GM21825 (cell line): Measurements from ENCODE around the gene NKAIN2.
"Not testable (repeated sequence)": the region's sequence is repeated elsewhere in the genome, so short reads cannot be mapped to it uniquely, and the experiment has no call there.

ENCODE experiments used
- ATAC-seq: cut with Tn5 transposase; IDR thresholded peaks from one replicate; pipeline ENCODE4 v1.9.1; 2021; ENCODE audit warnings: mild to moderate bottlenecking, moderate library complexity; ENCODE audit not compliant: unreplicated experiment

Gene NKAIN2

DNA sequence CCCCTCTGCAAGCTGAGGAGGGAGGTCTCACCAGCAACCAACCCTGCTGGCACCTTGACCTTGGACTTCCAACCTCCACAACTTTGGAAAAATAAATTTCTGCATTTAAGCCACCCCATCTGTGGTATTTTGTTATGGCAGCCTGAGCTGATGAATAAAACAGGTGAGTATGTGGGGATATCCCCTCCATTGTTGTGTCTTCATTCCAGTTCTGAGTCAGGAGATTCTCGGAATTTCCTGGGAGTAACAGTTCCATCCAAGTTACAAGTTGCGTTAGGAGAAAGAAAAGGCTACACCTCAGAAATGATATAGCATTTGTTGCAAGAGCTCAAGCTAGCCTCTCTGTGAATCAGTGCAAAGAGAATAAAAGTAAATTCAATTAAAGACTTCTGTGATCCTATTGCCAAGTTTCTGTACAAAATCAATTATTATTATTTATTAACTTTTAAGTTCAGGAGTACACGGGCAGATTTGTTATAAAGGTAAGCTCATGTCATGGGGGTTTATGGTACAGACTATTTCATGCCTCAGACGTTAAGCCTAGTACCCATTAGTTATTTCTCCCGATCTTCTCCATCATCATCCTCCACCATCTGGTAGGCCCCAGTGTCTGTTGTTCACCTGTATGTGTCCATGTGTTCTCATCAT is 153.0 kb downstream of the NKAIN2 start:
- no peak for ATAC-seq

DNA sequence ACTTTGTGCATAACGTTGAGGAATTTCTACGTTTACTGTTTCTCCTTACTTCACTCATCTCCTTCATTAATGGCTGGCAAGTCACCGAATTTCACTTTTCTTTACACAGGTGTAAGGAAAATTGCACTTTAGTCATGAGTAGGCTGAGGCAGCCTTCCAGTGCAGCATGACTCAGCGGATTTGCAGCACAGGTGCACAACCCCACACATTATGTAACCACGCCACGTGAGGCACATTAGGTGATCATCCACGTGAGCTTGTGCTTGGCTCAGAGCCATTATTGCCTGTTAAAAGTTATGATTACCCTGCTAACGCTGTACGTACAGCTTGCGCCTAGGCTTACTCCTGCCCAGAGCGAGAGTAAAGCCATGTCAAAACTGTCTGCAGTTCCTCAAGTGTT is 158.8 kb downstream of the NKAIN2 start:
- no peak for ATAC-seq

DNA sequence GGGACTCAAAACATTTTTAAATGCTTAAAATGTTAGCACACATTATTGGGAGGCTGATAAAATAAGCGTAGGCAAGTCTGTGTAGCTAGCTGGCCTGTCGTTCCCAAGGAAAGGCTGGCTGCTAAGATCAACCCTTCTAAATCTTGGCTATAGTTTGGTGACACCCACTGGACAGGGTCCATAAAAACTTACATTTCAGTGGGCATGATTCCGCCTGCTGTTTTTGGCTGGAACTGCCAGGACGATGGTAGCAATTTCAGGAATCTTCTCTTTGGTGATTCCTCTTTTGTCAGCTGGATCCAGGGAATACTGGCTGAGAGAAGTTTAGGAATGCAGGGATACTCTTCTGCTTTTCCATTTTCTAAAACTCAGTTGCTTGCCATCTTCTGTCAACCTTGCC is 162.2 kb downstream of the NKAIN2 start:
- no peak for ATAC-seq

DNA sequence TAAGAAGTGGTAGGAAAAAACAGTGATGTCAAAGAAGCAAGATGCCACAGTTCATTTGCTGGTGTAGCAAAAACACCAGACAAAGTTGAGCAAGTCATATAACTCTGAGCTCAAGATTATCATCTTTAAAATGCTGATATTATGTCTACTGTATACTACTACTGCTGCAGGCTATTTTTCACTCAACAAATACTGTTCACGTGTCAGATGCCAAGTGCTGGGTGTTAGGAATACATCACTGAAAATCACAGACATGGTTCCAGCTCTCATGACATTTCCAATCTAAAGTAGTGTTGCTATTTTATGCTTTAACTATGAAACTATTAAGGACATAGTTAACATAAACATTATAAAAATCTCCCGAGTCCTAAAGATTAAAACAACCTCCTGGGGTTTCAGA is 163.0 kb downstream of the NKAIN2 start:
- ATAC-seq, result no peak

DNA sequence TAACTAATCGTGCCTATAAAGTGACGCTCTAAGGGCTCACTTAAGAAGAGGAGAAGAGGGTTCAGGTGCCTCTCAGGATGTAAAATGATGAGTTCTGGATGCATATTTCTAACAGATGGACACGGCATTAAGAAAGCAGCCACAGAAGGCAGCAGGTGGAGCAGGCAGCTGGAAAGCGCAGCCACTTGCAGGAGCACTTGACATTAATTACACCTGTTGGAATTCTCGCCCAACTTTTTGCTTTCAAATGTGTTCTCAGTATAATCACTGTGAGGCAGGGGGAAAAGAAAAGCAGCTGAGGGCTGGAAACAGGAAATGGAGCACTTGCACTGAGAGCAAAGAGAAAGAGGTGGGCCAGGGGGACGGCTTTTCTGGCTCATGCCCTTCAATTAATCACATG is 164.2 kb downstream of the NKAIN2 start:
- no peak for ATAC-seq

DNA sequence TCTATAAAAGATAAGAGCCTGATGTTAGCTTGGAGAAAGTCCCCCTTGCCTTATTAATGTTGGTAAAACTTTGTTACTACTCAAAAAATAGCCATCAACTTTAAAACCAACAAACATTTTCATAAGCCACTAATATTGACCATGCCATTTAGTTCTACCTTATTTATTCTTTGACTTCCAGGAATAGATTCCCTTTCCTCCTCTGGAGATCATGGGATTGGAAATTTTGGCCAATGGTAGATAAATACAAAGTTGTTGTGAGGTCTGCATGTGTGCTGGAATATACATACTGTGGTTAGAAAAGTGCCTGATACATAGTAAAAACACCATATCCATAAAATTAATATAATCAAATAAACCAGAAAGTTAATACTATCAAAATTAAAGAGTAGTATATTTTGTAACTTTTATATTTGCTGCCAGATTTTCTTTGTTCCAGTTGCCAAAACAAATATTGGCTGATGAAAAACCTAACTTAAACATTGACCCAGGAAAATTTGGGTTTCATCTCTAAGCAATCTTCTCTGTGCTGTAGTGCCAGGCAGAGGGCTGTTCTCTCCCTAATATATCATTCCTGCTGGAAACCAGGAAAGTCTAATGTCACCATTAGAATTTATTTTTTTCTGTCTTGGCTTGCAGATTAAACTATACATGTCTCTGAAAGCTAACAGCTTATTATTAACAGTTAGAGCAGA is 169.1 kb downstream of the NKAIN2 start:
- ATAC-seq, result no peak

DNA sequence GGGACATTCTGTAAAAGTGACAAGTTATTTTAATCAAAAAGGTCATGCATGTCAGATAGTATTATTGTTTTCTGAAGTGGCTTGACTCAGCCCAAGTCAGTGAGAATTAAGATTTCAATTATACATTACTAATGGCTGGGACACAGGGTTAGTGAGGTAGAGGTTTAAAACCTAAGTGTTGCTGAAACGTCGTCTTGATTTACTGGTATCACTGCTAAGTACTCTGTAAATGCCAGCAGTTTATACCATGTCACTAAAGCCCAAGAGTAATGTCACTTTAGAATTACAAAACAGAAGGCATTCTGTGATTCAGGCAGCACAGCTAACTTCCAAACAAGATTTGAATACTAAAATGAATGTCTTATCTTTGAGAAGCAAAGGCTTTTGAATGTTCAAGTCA is 176.6 kb downstream of the NKAIN2 start:
- ATAC-seq, result no peak

DNA sequence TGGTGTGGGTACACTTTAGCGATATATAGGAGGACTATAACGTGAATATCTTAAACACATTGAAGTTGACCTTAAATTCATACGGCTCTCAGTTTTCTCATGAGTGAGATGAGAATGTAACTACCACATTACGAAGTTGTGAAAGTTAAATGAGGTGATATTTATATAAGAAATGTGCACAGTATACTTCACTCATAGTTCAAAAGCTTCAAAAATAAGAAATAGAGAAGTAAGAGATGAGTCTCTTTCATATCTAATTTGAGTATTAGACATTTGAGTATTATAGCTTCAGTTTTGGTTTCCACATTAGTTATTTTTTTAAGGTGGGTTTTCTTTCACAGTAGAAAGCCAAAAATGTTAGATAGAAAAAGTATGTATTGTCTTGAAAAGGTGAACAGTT is 183.3 kb downstream of the NKAIN2 start:
- ATAC-seq, result peak; percentile 92

DNA sequence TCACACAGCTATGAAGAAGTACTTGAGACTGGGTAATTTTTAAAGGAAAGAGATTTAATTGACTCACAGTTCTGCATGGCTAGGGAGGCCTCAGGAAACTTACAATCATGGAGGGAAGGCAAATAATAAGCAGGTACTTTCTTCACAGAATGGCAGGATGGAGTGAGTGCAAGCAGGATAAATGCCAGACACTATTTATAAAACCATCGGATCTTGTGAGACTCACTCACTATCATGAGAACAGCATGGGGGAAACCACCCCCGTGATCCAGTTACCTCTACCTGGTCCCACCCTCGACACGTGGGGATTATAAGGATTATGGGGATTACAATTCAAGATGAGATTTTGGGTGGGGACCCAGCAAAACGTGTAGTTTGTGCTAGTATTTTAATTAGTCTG is 186.3 kb downstream of the NKAIN2 start:
- not testable (repeated sequence) for ATAC-seq

DNA sequence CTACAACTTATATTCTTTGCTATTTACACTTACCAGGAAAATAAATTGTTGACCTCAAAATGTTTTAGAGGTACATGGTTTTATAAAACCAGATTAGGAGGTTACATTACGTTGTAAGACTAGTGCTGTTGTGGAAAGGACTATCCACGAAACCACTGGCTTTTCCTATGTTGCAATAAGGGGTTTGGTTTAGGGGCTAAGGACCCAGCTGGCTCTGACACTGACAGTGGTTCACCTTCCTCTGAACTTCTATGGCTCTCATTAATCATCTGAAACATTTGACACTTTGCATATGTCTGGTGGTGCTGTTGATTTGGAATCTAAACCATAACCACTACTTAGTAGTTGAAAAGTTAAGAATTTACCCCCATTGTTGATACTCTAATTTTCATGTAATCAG is 186.7 kb downstream of the NKAIN2 start:
- ATAC-seq, result no peak

DNA sequence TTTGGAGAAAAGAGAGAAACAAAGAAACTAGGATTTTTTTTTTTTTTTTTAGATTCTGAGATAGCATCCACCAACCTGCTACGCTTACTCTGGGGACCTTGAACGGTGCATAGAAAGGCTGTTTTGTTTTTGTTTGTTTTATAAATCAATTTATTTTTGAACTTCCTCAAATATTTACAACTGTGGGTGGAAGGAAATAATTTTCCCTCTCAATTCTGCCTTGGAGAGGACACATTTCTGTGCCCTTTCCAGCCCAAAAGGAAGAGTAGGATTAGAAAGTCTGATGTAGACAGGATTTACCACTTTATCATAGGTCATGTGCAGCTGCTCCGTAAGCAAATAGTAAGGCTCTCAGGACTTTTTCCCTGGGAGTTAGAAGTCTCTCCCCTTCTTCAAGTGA is 190.5 kb downstream of the NKAIN2 start:
- no peak for ATAC-seq

DNA sequence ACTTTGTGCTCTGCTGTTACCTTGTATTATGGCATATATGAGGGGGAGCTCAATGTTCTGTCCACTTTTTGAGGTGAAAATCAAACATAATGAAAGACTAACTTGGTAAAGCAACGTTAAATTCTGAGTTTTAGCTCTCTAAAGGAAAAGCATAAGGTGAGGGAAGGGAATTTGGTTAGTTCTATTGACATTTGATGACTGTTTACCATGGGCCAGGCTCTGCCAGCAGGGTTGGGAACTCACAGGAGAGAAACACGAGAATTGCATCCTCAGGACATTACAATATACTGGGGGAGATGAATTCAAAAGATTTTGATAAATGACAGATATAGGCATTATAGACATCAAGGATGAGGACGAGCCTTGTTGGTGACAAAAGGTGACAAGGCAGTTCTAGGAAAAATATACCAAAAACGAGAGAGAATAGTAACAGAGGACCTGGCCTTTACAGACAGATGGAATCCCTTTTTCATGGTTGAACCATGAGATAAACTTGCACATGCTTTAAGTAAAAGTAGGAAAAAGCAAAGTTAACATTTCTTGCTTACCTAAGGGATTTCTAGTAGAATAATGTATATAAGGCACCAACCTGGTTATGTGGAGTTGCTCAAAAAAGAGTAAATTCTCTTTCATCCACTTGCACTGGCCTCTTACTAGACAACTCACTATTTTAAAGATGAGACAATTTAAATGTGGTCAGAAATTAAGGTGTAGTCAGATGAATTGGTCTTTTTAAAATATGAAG is 191.4 kb downstream of the NKAIN2 start:
- ATAC-seq, result no peak

DNA sequence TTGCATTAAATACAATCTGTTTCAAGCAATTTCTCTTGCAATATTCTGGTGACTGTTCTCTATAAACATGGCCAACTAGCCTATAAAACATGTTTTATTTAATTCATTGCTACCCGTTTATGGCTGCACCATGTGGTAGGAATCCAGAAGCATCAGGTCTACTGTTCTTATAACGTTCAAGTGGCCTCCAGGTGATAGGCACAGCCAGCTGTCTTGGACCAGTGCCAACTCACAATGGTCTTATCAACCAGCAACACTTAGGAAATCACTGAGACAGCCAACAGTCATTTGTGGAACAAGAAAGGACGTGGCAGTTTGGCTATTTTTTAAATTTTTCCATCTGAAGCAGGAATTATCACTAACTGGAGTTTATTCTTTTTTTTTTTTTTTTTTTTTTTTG is 193.6 kb downstream of the NKAIN2 start:
- ATAC-seq, result no peak

DNA sequence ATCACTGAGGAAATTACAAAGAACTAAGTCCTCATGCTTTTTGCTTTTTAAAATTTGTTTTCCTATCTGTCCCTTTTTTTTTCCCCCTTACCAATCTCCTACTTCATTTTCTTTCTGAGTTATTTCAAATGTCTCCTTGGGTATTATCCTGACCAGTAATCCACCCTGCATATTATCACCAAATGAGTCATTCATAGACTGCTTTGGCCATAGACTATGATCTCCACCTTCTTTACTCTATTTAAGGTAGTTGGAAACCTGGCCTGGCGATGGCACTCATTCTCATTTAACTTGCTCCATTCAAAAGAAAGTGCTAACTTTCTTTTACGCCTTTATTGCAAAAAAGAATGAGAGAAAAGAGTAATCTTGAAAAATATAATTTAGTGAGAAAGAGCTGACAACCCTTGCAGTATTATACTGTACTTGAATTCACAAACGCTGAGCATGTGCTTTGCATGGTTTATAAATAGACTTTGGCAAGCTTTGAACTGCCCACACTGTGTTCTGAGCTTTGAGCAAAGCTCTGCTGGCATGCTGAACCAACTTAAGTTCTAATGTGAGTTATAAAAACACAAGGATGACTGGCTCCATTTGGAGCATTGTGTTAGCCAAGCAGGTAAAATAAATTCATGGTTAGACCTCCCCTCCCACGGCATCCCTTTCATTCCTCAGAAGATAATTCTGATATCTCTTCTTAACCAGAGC is 198.9 kb downstream of the NKAIN2 start:
- no peak for ATAC-seq

DNA sequence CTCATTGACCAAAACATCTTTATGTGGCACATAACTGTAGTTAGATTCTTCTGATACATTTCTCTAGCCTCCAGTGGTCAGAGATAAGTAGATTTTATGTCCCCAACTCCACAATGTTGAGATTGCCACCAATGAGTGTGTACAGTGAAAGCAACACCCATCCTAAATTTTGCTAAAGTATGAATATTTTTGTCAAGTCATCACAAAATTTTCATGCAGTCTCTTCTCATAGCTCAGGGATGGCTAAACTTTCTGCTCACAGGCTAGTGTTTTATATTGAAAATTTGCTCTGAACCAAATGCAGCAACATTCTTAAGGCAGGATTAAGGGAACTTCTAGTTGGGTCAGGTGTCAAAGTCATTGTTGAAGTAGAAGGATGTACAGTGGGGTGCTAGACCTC is 203.6 kb downstream of the NKAIN2 start:
- no peak for ATAC-seq

DNA sequence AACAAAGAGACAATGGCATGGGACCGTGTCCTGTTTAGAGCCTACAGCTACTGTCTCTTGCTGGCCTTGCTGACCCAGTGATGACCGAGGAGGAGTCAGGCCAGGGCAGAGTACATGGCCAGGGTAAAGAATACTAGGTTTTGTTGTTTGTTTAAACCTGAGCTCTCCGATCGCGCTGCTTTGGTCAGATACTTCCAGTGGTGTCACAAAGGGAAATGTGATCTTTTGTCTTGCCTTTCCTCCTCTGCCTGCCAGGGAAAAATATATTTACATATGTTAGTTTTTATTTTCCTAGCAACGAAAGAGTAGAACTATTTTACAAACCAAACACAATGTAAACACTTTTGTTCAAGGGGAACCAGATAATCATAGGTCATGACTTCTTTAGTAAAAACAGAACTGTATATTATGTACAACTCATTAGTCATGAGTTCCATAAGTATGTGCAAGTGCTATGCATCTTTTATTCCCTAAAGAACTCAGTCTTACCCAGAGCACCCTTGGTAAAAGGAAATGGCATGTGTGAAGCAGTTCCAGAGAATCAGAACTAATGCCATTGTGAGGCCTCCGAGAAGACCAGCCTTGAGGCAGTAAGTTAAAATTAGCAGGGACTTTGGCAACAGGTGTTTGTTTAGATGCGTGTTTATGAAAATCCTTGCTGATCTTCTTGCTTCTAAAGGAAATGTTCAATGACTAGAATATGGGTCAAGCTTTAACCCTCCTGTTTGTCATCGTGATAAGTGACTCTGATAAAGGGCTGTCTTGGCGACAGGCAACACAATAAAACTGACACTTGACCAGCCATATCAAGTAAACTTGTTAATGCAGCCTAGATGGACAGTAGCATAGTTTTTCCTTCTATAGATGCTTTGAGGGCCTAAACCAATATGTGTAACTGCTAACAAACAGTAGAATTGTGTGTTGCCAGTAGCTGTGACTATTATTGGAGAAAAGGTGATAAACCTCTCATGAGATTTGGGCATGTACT is 204.6 kb downstream of the NKAIN2 start:
- ATAC-seq, result no peak

DNA sequence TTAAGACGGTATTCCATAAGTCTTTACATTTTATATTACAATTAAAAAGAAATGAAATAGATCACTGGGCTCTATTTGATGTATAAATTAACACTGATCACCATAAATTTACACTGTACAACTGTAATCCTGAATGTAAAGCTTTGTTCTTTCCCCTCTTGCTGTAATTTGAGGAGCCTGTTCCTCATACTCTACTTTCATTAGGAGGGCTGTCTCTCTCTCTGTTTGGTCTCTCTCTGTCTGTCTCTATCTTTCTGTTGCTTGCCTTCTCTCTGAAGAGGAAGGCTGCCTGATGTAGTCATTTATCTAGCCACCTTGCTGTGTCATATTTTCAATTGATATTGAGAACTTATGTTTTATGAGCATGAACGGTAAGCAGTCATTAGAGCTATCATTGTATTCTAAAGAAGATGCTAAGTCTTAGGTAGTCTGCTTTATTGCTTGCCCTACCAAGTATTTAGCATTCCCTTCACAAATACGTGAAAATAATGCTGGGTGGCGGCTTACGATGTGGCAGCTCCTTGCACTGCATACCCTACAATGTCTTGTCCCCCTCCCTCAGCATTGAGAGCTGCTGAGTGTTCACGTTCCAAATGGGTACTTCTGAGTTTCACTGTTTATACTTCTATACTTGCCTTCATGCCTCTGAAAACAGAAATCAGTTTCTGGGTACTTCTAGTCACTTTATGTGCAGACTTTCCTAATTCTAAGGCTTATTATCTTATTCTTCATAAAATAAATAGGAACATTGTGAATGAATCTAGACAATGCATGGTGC is 205.5 kb downstream of the NKAIN2 start:
- ATAC-seq, result no peak

DNA sequence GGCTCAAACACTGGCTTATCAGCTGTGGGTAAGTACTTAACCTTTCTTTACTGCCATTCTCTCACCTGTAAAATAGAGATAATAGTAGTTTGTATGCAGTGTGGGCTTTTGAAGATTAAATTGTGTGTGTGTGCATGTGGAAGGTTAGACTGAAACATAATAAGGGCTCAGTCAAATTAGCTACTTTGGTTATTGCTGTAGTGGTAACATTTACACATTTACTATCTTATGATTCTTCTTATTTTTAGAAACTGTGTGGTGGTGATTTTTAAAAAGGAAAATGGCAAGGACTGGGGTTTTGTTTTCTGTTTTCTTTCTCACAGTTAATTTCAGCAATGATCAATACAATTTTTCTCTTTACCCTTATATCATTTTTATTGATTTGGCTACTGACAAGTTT is 206.9 kb downstream of the NKAIN2 start:
- no peak for ATAC-seq

DNA sequence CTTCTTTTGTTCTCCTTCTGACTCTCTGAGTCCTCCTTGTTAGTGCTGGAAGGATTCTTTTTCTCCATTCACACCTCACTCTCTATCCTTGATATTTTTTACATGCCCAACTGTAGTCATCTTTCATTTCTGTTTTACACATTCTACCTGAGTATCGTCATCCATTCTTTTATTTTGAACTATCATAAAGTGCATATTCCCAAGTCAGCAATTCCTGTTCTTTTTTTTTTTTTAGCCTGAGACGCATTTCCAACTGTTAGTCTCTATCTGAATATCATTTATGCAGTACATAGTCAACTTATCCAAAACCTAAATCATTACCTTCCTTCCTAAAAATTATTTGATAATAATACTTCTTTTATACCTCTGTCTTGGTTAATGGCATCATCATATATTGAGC is 207.5 kb downstream of the NKAIN2 start:
- no peak for ATAC-seq

DNA sequence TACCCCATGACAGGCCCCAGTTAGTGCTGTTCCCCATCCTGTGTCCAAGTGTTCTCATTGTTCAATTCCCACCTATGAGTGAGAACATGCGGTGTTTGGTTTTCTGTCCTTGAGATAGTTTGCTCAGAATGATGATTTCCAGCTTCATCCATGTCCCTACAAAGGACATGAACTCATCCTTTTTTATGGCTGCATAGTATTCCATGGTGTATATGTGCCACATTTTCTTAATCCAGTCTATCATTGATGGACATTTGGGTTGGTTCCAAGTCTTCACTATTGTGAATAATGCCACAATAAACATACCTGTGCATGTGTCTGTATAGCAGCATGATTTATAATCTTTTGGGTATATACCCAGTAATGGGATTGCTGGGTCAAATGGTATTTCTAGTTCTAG is 218.4 kb downstream of the NKAIN2 start:
- not testable (repeated sequence) for ATAC-seq
